ENCODE data around the gene CFAP210. TPM values are rescaled to one million over a fixed set of nuclear protein-coding genes. Genes with fewer than 3 reads are reported as not detected.

The CFAP210 gene
- total and polyA plus RNA-seq, 9 of the 15 experiments (the other 6 are each of a cell fraction or from before 2014, with no cell fraction given) = 0.75 to 3.6 (median 1.3) TPM

GRCh38 chr2:169672406-169672805, 21.8 kb downstream of the CFAP210 start (continued):
- TF ChIP-seq, protein P1, sequence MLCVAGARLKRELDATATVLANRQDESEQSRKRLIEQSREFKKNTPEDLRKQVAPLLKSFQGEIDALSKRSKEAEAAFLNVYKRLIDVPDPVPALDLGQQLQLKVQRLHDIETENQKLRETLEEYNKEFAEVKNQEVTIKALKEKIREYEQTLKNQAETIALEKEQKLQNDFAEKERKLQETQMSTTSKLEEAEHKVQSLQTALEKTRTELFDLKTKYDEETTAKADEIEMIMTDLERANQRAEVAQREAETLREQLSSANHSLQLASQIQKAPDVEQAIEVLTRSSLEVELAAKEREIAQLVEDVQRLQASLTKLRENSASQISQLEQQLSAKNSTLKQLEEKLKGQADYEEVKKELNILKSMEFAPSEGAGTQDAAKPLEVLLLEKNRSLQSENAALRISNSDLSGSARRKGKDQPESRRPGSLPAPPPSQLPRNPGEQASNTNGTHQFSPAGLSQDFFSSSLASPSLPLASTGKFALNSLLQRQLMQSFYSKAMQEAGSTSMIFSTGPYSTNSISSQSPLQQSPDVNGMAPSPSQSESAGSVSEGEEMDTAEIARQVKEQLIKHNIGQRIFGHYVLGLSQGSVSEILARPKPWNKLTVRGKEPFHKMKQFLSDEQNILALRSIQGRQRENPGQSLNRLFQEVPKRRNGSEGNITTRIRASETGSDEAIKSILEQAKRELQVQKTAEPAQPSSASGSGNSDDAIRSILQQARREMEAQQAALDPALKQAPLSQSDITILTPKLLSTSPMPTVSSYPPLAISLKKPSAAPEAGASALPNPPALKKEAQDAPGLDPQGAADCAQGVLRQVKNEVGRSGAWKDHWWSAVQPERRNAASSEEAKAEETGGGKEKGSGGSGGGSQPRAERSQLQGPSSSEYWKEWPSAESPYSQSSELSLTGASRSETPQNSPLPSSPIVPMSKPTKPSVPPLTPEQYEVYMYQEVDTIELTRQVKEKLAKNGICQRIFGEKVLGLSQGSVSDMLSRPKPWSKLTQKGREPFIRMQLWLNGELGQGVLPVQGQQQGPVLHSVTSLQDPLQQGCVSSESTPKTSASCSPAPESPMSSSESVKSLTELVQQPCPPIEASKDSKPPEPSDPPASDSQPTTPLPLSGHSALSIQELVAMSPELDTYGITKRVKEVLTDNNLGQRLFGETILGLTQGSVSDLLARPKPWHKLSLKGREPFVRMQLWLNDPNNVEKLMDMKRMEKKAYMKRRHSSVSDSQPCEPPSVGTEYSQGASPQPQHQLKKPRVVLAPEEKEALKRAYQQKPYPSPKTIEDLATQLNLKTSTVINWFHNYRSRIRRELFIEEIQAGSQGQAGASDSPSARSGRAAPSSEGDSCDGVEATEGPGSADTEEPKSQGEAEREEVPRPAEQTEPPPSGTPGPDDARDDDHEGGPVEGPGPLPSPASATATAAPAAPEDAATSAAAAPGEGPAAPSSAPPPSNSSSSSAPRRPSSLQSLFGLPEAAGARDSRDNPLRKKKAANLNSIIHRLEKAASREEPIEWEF (CRISPR knock-in tag; IDR thresholded peaks at IDR 0.05) = no peak
- TF ChIP-seq KLF1 (tag; IDR thresholded peaks at IDR 0.05) (no peak), TFAM (CRISPR knock-in tag; conservative IDR thresholded peaks at IDR 0.05) (no peak), HMGN3 (IDR thresholded peaks at IDR 0.05; ENCODE audit: borderline replicate concordance, extremely low read depth, insufficient read length, low read depth, low read length) (no peak)

GRCh38 chr2:169670937-169671336, 23.3 kb downstream of the CFAP210 start:
- no peaks in the 10 kb centered on the region for H4K20me1 ChIP-seq (replicated peaks; ENCODE audit: control insufficient read depth, insufficient read depth, low read length)
- intact Hi-C loops (cut with micrococcal nuclease) = loop anchor here (5.0 kb wide), 1 partner anchor 99 kb away; the partner anchor contains the start of gene FASTKD1
- DNase-seq (ENCODE audit: extremely low read depth in 1 of 4, low spot score in 3 of 4) = no peak

More at GRCh38 chr2:169670937-169671336, 23.3 kb downstream of the CFAP210 start:
- in situ Hi-C loops (cut with MboI) = no loop called here
- WGBS (ENCODE audit: insufficient coverage, low coverage, missing lambda C conversion rate) = 56% methylated on average over 4 of the region's 4 CpGs
- no peak overlapping the region for H3K4me3 ChIP-seq
- H3K27ac ChIP-seq (ENCODE audit: extremely low read depth, low read depth, low read length) = no peak overlapping the region
- H3K9me1 ChIP-seq (ENCODE audit: control insufficient read depth, insufficient read depth, low read length) = no peaks in the 10 kb centered on the region
- no peak overlapping the region for H3K4me2 ChIP-seq (ENCODE audit: insufficient read depth, low read length)
- H3K36me3 ChIP-seq (ENCODE audit: control insufficient read depth, insufficient read depth, low read length) = no peaks in the 10 kb centered on the region
- H3K9ac ChIP-seq (ENCODE audit: insufficient read depth in 1 of 2, low read depth in 2 of 2, low read length in 2 of 2) = no peak overlapping the region
- ATAC-seq (no peak), FAIRE-seq (no peak)
- no peak for TF ChIP-seq CHD4 (IDR thresholded peaks at IDR 0.05; ENCODE audit: insufficient read depth, insufficient replicate concordance, low read depth, low read length, poor library complexity, severe bottlenecking)
- peak; percentile 66; the same call in 1 of the 2 replicates for TF ChIP-seq SOX6 (IDR thresholded peaks at IDR 0.05)
- H3K9me3 ChIP-seq (replicated peaks; ENCODE audit: control insufficient read depth, insufficient read depth, low read depth, low read length) = no peaks in the 10 kb centered on the region
- POLR2A ChIA-PET = interaction anchor here (2.5 kb wide), 1 partner anchor 13 kb away, joined by 12 read pairs; no protein-coding TSS in a partner anchor
- H3K79me2 ChIP-seq (ENCODE audit: control insufficient read depth, insufficient read depth, low read length) = no peaks in the 10 kb centered on the region
- no TSS peak for BruUV-seq (replicated peaks)
- H3K27me3 ChIP-seq (ENCODE audit: control insufficient read depth in 2 of 2, insufficient read depth in 2 of 2, low read length in 2 of 2) = no peaks in the 10 kb centered on the region
- CTCF ChIA-PET (ENCODE audit: low intra/inter-chr PET ratio) = no interaction called here
- peak overlapping the region; percentile 52 for H2AFZ ChIP-seq (ENCODE audit: low read depth, low read length)
- peaks cover 0 to 42% of the 10 kb centered on the region in 2 experiments; a peak in 3 of 5 replicates for H3K4me1 ChIP-seq (replicated peaks in 1 of 2; ENCODE audit: control insufficient read depth in 2 of 2, insufficient read depth in 2 of 2, low read length in 2 of 2)
